Spleen (tissue), 7 donors: ENCODE measurements around the gene LHFPL3.

Experiments used
- CTCF ChIP-seq, 11 experiments: fragments of 200-600 bp in 7 of 11; fragments of 450-650 bp in 4 of 11; sonication (generic) in 4 of 11; IDR thresholded peaks in 8 of 11; conservative IDR thresholded peaks in 3 of 11; 1 replicate in 7 of 11; 2 replicates in 4 of 11; pipeline versions ENCODE4 v1.4.0 to v1.8.0; 2016 to 2021; ENCODE audit warnings: antibody characterized with exemption in 11 of 11, inconsistent platforms in 4 of 11, mild to moderate bottlenecking in 1 of 11
- POLR2AphosphoS5 ChIP-seq, 3 donors: sonication (generic); formaldehyde crosslinking; IDR thresholded peaks; one replicate each; pipeline ENCODE4 v1.5.1; 2017; ENCODE audit warnings: antibody characterized with exemption in 3 of 3
- donor health status: DM: no; HTN: no; CAD: no; lungs with moderate emphysema.
- donor health status: DM: no; HTN: no; CAD: no.
- donor health status: DM: no; HTN: no; CAD: no.

GRCh38 chr7:104773796-104774195 lies 445.4 kb downstream of the LHFPL3 start:
- no peak for TF ChIP-seq CTCF (IDR thresholded peaks at IDR 0.05 in 8 of 11, conservative IDR thresholded peaks at IDR 0.05 in 3 of 11)
- TF ChIP-seq POLR2AphosphoS5 (IDR thresholded peaks at IDR 0.05): no peak
